Activated CD4-positive, alpha-beta T cell treated with anti-CD3 and anti-CD28 coated beads for 36 hours (primary cell): ENCODE results near the gene RTN4RL1. TPM values are rescaled to one million over a fixed set of nuclear protein-coding genes. Genes with fewer than 3 reads are reported as not detected.

Experiments
- ATAC-seq: fragments of 200-7000 bp; cut with Tn5 transposase; one replicate; pipeline ENCODE4 v1.10.0; 2021; ENCODE audit warnings: mild to moderate bottlenecking, moderate library complexity
- CTCF ChIA-PET: fragments of 350-600 bp; sonication (Branson Sonifier 250); formaldehyde crosslinking; loops from one replicate; lab custom pipeline; 2021; ENCODE audit warnings: antibody characterized with exemption; lab: Charles Lee
- POLR2A ChIA-PET: fragments of 350-600 bp; sonication (Branson Sonifier 250); formaldehyde crosslinking; loops from one replicate; lab custom pipeline; 2021; ENCODE audit warnings: antibody characterized with exemption, inconsistent platforms; lab: Charles Lee
- DNase-seq: peaks from one replicate; pipeline ENCODE4 v3.0.0-alpha.2; 2020
- H3K27ac Mint-ChIP-seq: one replicate; pipeline ENCODE4 v1.8.0; 2021; ENCODE audit warnings: mixed read lengths
- H3K27me3 Mint-ChIP-seq: one replicate; pipeline ENCODE4 v1.8.0; 2021; ENCODE audit warnings: mixed read lengths
- H3K36me3 Mint-ChIP-seq: one replicate; pipeline ENCODE4 v1.8.0; 2021; ENCODE audit warnings: low read depth, mixed read lengths
- H3K4me1 Mint-ChIP-seq: one replicate; pipeline ENCODE4 v1.8.0; 2021; ENCODE audit warnings: mixed read lengths
- H3K4me3 Mint-ChIP-seq: one replicate; pipeline ENCODE4 v1.8.0; 2021; ENCODE audit warnings: mild to moderate bottlenecking, moderate library complexity, mixed read lengths
- H3K9me3 Mint-ChIP-seq: one replicate; pipeline ENCODE4 v1.8.0; 2021; ENCODE audit warnings: low read depth, mixed read lengths
- intact Hi-C, 2 experiments: fragments of 100-400 bp; cut with DNase I in 1 of 2; cut with micrococcal nuclease in 1 of 2; formaldehyde crosslinking; loops; one replicate each; pipeline versions ENCODE4 v1.14.2 to v1.15.1; 2022 to 2024; cut with DNase I, micrococcal nuclease
- total RNA-seq, 2 experiments: library from RNA; stranded (reverse); gene quantifications; one replicate each; pipeline ENCODE4 v1.2.3, GENCODE V29; 2021

Gene RTN4RL1
- total RNA-seq, 2 experiments from 2014 or later, result 0.11 to 0.18 TPM

DNA sequence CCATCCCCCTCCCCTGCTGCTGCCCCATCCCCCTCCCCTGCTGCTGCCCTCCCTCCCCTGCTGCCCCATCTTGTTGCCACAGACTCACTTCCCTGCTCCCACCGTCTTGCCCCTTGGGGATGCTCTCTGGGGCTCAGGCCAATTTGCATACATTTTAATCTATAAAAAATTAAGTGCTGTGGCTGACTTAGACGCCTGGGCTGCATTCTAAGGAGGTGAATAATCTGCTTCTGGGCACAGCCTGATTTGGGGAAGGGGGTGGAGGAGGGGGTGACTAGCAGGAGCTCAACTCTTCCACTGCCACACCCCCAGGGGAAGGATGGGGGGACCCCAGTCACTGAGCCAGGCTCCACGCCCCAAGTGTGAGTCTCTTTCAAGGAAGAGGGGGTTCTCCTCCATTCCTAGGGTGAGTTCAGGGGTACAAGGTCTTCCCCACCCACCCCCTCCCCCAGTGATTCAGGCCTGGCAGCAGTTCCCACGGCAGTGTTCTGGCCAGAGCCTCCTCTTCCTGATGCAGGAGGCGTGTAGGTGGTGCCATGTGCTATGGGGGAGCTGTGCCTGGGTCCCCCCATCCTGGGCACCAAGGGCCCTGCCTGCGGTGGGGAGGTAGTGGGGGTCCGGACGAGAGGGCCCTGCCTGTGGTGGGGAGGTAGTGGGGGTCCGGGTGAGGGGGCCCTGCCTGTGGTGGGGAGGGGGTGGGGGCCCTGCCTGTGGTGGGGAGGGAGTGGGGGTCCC, 9.8 kb upstream of the RTN4RL1 start:
- ATAC-seq (no peak), DNase-seq (no peak)
- intact Hi-C loops, result no loop called here
- CTCF ChIA-PET, result interaction anchor here (0.6 kb wide), 1 partner anchor 366 kb away, joined by 3 read pairs; the partner anchor contains the start of gene MNT
- Mint-ChIP-seq H3K27ac (no peak overlapping the region), H3K36me3 (peaks cover 13% of the 10 kb centered on the region), H3K9me3 (no peaks in the 10 kb centered on the region), H3K4me1 (peaks cover 18% of the 10 kb centered on the region), H3K4me3 (no peak overlapping the region), H3K27me3 (no peaks in the 10 kb centered on the region)
- POLR2A ChIA-PET, result no interaction called here

GRCh38 chr17:2034157-2034556, 9.0 kb upstream of the RTN4RL1 start:
- DNase-seq (no peak), ATAC-seq (no peak)
- ChIA-PET CTCF (interaction anchor here (0.6 to 1.1 kb wide), 2 partner anchors 11 to 156 kb away, joined by 3 read pairs; no protein-coding TSS in a partner anchor), POLR2A (no interaction called here)
- Mint-ChIP-seq H3K4me1 (peaks cover 18% of the 10 kb centered on the region), H3K9me3 (no peaks in the 10 kb centered on the region), H3K27me3 (no peaks in the 10 kb centered on the region), H3K4me3 (no peak overlapping the region), H3K27ac (no peak overlapping the region), H3K36me3 (peaks cover 11% of the 10 kb centered on the region)
- intact Hi-C loops, result no loop called here

DNA sequence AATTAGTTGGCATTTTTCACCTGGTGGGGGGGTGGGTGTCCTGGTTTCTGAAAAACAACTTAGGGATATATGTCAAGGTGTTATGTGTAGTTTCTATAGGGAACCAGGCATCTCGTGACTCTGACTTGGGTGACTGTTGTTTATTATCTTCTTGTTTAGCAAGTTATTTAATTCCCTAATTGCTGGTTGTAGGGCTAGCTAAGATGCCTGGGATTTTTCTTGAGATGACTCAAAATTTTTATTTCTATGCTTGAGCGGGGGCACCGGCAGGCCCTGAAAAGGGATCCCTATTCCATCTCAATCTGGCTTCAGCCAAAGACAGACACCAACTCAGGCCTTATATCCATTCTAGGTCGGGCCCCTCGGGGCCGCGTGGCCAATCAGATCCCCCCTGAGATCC, 8.0 kb upstream of the RTN4RL1 start:
- ChIA-PET CTCF (interaction anchor here (1.1 to 1.5 kb wide), 3 partner anchors 12 to 124 kb away, joined by 3 to 4 read pairs (median 3); no protein-coding TSS in a partner anchor), POLR2A (no interaction called here)
- Mint-ChIP-seq H3K27me3 (no peaks in the 10 kb centered on the region), H3K4me3 (no peak overlapping the region), H3K9me3 (no peaks in the 10 kb centered on the region), H3K27ac (no peak overlapping the region), H3K36me3 (peaks cover 7% of the 10 kb centered on the region), H3K4me1 (peaks cover 18% of the 10 kb centered on the region)
- no peak for DNase-seq
- intact Hi-C loops, result no loop called here
- no peak for ATAC-seq

GRCh38 chr17:2030779-2031163, 5.6 kb upstream of the RTN4RL1 start:
- ATAC-seq (peak; percentile 10), DNase-seq (peak; percentile 76)
- no peaks in the 10 kb centered on the region for H3K36me3 Mint-ChIP-seq
- peaks cover 16% of the 10 kb centered on the region for H3K27me3 Mint-ChIP-seq
- H3K4me1 Mint-ChIP-seq, result peaks cover 22% of the 10 kb centered on the region
- peak overlapping the region; percentile 88 for H3K4me3 Mint-ChIP-seq
- H3K27ac Mint-ChIP-seq, result peak overlapping the region; percentile 78
- POLR2A ChIA-PET, result interaction anchor here (1.2 kb wide), 1 partner anchor 314 kb away, joined by 4 read pairs; no protein-coding TSS in a partner anchor
- no peaks in the 10 kb centered on the region for H3K9me3 Mint-ChIP-seq
- CTCF ChIA-PET, result interaction anchor here (0.5 to 0.6 kb wide), 2 partner anchors 10 to 122 kb away, joined by 3 to 4 read pairs; no protein-coding TSS in a partner anchor
- intact Hi-C loops, result loop anchor here in 1 of 2 experiments (1.0 kb wide), 9 partner anchors 11 to 381 kb away; partner anchors contain the start of genes PRPF8, RILP, SMG6 and SMYD4

DNA sequence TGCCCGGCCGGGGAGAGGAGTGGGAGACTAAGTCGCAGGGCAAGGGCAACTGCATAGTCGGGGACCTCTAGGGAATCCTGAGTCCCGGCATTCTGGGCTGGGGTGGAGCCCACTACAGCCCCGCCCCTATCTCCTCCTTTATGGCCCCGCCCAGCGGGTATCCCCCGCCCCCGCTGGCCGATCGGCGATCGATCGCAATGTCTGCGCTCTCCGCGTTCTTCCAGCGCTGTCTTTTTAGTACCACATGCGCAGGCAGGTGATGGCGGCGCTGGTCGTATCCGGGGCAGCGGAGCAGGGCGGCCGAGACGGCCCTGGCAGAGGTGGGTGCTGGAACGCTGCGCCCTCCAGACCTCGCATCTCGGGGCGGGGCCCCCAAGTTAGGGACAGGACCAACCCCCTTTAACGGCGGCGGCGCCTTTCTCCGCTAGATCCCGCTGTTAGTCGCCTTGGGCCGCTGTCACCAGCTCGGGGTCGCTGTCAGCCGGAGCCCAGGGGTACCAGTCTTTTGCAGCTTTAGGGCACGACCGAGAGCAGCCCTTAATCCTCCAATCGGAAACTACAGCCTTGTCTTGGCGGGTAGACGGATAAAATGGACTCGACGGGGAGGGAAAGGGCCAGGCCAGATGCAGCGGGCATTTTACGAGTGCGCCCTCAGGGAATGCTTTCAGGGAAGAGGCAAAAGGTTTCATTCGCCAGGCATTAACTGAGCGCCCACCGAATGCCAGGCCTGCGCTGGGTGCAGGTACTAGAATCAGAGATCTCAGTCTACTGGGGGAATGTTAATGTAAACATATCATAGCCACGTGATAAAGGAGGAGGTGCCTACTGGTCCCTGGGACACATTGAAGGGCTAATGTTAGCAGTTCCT, 5.0 kb upstream of the RTN4RL1 start, which contains the start of gene DPH1:
Gene DPH1, plus strand, starts transcription at position 243 of the 868 bp plus-strand sequence. Its CDS starts 17 bp downstream, at position 260.
- DNase-seq (peak; percentile 94), ATAC-seq (peak; percentile 91)
- no peaks in the 10 kb centered on the region for H3K36me3 Mint-ChIP-seq
- peaks cover 24% of the 10 kb centered on the region for H3K4me1 Mint-ChIP-seq
- peak within 1 kb of the TSS; percentile 78 for H3K27ac Mint-ChIP-seq
- ChIA-PET POLR2A (interaction anchor here (0.6 to 1.2 kb wide), 4 partner anchors 149 to 570 kb away, joined by 3 to 6 read pairs (median 5); no protein-coding TSS in a partner anchor), CTCF (interaction anchor here (0.5 to 1.1 kb wide), 6 partner anchors 11 to 371 kb away, joined by 3 to 4 read pairs (median 3); no protein-coding TSS in a partner anchor)
- no peaks in the 10 kb centered on the region for H3K9me3 Mint-ChIP-seq
- intact Hi-C loops, result loop anchor here (1.0 to 5.0 kb wide), 12 partner anchors 11 to 381 kb away; partner anchors contain the start of genes WDR81 (in 2 of the 2), PRPF8 (in 1 of the 2), RILP (in 1 of the 2) and SMG6 (in 1 of the 2)
- peaks cover 20% of the 10 kb centered on the region for H3K27me3 Mint-ChIP-seq
- H3K4me3 Mint-ChIP-seq, result peak within 1 kb of the TSS; percentile 88

- Mint-ChIP-seq H3K27me3 (peaks cover 22% of the 10 kb centered on the region), H3K9me3 (no peaks in the 10 kb centered on the region), H3K36me3 (no peaks in the 10 kb centered on the region), H3K4me1 (peaks cover 26% of the 10 kb centered on the region), H3K4me3 (peak overlapping the region; percentile 8), H3K27ac (no peak overlapping the region)
- no peak for DNase-seq
- intact Hi-C loops, result loop anchor here (5.0 kb wide), 3 partner anchors 121 to 306 kb away; partner anchors contain the start of gene WDR81 (in 1 of the 2)
- ATAC-seq, result no peak
- ChIA-PET CTCF (interaction anchor here (0.6 to 1.0 kb wide), 5 partner anchors 13 to 163 kb away, joined by 3 to 4 read pairs (median 3); partner anchors contain the start of gene OVCA2), POLR2A (no interaction called here)
Measured at GRCh38 chr17:2028737-2029136, 3.6 kb upstream of the RTN4RL1 start.

GRCh38 chr17:2028234-2028614, 3.1 kb upstream of the RTN4RL1 start:
- no peak overlapping the region for H3K27ac Mint-ChIP-seq
- intact Hi-C loops, result loop anchor here (5.0 kb wide), 3 partner anchors 121 to 306 kb away; partner anchors contain the start of gene WDR81 (in 1 of the 2)
- no peaks in the 10 kb centered on the region for H3K9me3 Mint-ChIP-seq
- ATAC-seq (no peak), DNase-seq (no peak)
- no peaks in the 10 kb centered on the region for H3K36me3 Mint-ChIP-seq
- ChIA-PET POLR2A (no interaction called here), CTCF (interaction anchor here (1.0 to 1.3 kb wide), 2 partner anchors 25 to 26 kb away, joined by 3 read pairs; no protein-coding TSS in a partner anchor)
- H3K4me3 Mint-ChIP-seq, result no peak overlapping the region
- H3K4me1 Mint-ChIP-seq, result peaks cover 27% of the 10 kb centered on the region
- peaks cover 22% of the 10 kb centered on the region for H3K27me3 Mint-ChIP-seq

GRCh38 chr17:2027528-2028233, 2.5 kb upstream of the RTN4RL1 start:
- ATAC-seq, result no peak
- Mint-ChIP-seq H3K36me3 (no peaks in the 10 kb centered on the region), H3K4me3 (no peak overlapping the region), H3K9me3 (no peaks in the 10 kb centered on the region), H3K4me1 (peaks cover 24% of the 10 kb centered on the region), H3K27ac (no peak overlapping the region), H3K27me3 (peaks cover 22% of the 10 kb centered on the region)
- ChIA-PET CTCF (interaction anchor here (0.7 to 1.3 kb wide), 2 partner anchors 26 to 359 kb away, joined by 3 read pairs; no protein-coding TSS in a partner anchor), POLR2A (no interaction called here)
- DNase-seq, result no peak
- intact Hi-C loops, result loop anchor here (5.0 kb wide), 3 partner anchors 120 to 305 kb away; partner anchors contain the start of gene WDR81 (in 1 of the 2)

- Mint-ChIP-seq H3K27me3 (peaks cover 22% of the 10 kb centered on the region), H3K4me3 (peak overlapping the region; percentile 59), H3K36me3 (no peaks in the 10 kb centered on the region), H3K9me3 (no peaks in the 10 kb centered on the region), H3K4me1 (peaks cover 12% of the 10 kb centered on the region), H3K27ac (no peak overlapping the region)
- ChIA-PET CTCF (interaction anchor here (0.7 to 1.6 kb wide), 5 partner anchors 14 to 377 kb away, joined by 3 to 6 read pairs (median 4); partner anchors contain the start of gene RILP), POLR2A (interaction anchor here (0.6 to 0.7 kb wide), 2 partner anchors 11 to 133 kb away, joined by 4 read pairs; no protein-coding TSS in a partner anchor)
- DNase-seq (peak; percentile 65), ATAC-seq (no peak)
- intact Hi-C loops, result loop anchor here (1.0 to 5.0 kb wide), 4 partner anchors 117 to 303 kb away; partner anchors contain the start of gene WDR81 (in 1 of the 2)
Measured at GRCh38 chr17:2025622-2026309, 632 bp upstream of the RTN4RL1 start.
